Thymus (tissue), 11 donors: Measurements from ENCODE around the gene PNPLA1. TPM values are rescaled to one million over a fixed set of nuclear protein-coding genes. Genes with fewer than 3 reads are reported as not detected.

Experiments used
- DNase-seq, 9 donors: peaks; one replicate each; pipeline ENCODE4 v3.0.0-alpha.2; 2013; ENCODE audit warnings: low spot score in 9 of 9, low read depth in 6 of 9, missing footprints in 1 of 9
- H3K27ac ChIP-seq, 2 donors: one replicate each; pipeline ENCODE4 v1.5.1; 2013; ENCODE audit warnings: control low read depth in 1 of 2, low read depth in 1 of 2, low read length in 1 of 2, mild to moderate bottlenecking in 1 of 2, moderate library complexity in 1 of 2
- H3K27me3 ChIP-seq, 2 donors: one replicate each; pipeline ENCODE4 v1.5.1; 2013; ENCODE audit warnings: low read length in 1 of 2; ENCODE audit not compliant: control insufficient read depth in 2 of 2, insufficient read depth in 1 of 2
- H3K36me3 ChIP-seq, 2 donors: one replicate each; pipeline ENCODE4 v1.5.1; 2013; ENCODE audit warnings: low read length in 1 of 2, mild to moderate bottlenecking in 1 of 2, moderate library complexity in 1 of 2; ENCODE audit not compliant: control insufficient read depth in 2 of 2, insufficient read depth in 2 of 2
- H3K4me1 ChIP-seq, 2 donors: one replicate each; pipeline ENCODE4 v1.5.1; 2013; ENCODE audit warnings: low read length in 2 of 2; ENCODE audit not compliant: control insufficient read depth in 2 of 2, insufficient read depth in 2 of 2
- H3K4me3 ChIP-seq, 2 donors: one replicate each; pipeline ENCODE4 v1.5.1; 2013; ENCODE audit warnings: low read length in 2 of 2, control low read depth in 1 of 2, mild to moderate bottlenecking in 1 of 2
- H3K9me3 ChIP-seq, 2 donors: one replicate each; pipeline ENCODE4 v1.5.1; 2013; ENCODE audit warnings: low read length in 1 of 2, mild to moderate bottlenecking in 1 of 2; ENCODE audit not compliant: control insufficient read depth in 2 of 2, insufficient read depth in 1 of 2
- WGBS: extraction: QIAGEN DNeasy Blood & Tissue Kit; methylation state at CpG from one replicate; pipeline ENCODE4 v1.1.7; 2013; 5-methylcytosine and 5-hydroxymethylcytosine counted together
- polyA plus RNA-seq: library from polyadenylated mRNA; stranded (reverse); fragments of 200-250 nt; gene quantifications from one replicate; pipeline ENCODE4 v1.2.3, GENCODE V29; 2013
- total RNA-seq: library from RNA; stranded (reverse); fragments of 120-200 nt; gene quantifications from one replicate; pipeline ENCODE4 v1.2.4, GENCODE V29; 2013
- donor health status: healthy.

Gene PNPLA1
- total and polyA plus RNA-seq, 2 donors = 0.09 to 0.21 TPM

DNA sequence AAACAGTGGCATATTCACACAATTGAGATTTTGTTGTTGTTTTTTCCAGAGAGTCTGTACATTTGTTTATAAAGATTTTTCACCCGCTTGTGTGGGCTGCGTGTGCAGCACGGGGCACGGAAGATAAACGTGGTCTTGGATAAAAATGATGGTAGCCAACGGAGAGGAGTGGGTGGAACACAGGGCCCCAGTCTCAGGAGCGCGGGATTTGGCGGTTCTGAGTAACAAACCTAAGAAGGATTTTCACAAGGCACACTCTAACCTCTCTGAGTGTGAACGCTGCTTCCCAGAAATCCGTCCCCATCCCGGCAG lies 70.4 kb downstream of the PNPLA1 start:
- Histone ChIP-seq H3K9me3 (no peaks in the 10 kb centered on the region), H3K4me3 (no peak overlapping the region), H3K4me1 (peaks cover 0 to 7% of the 10 kb centered on the region in 2 donors), H3K27me3 (peaks cover 0 to 38% of the 10 kb centered on the region in 2 donors), H3K36me3 (no peaks in the 10 kb centered on the region), H3K27ac (no peak overlapping the region)
- no peak for DNase-seq
- 82% methylated on average over 12 of the region's 12 CpGs for WGBS

DNA sequence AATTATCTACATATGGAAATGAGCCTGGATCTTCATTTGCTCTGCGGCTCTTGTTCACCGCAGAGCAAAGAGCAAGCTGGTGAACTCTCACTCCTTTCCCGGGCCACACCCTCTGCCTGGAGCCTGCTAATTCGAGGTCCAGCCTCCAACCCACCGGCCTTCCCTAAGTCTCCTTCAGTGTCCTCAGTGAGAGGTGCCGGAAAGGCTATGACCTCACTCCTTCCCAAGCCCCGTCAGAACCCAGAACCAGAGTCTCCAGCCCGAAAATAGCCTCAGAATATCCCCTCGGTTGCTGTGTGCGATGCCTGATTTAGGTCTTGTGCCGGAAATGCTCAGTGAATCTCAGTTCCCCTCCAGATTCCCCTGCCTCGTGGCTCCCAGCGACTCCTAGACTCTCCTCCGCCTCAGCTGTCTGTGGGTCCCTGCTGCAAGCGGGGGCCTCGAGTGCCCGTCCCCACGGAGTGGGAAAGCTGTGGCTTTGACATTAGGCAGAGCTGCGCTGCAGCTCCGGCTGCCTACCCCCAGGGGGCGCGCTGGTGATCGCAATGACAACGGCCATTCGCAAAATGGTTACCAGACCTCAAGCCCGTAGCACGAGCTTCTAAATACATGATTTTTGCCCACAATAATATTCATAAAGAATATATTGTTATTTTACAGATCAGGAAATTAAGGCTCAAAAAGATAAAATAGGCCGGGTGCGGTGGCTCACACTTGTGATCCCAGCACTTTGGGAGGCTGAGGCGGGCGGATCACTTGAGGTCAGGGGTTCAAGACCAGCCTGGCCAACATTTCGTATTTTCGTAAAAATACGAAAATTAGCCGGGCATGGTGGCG lies 71.0 kb downstream of the PNPLA1 start:
- Histone ChIP-seq H3K9me3 (no peaks in the 10 kb centered on the region), H3K36me3 (no peaks in the 10 kb centered on the region), H3K27me3 (peaks cover 0 to 34% of the 10 kb centered on the region in 2 donors), H3K4me1 (peaks cover 0 to 7% of the 10 kb centered on the region in 2 donors), H3K27ac (no peak overlapping the region), H3K4me3 (no peak overlapping the region)
- WGBS = 28% methylated on average over 36 of the region's 36 CpGs
- DNase-seq = peak in 7 of 9 donors; percentile 27 to 65 (median 47)

DNA sequence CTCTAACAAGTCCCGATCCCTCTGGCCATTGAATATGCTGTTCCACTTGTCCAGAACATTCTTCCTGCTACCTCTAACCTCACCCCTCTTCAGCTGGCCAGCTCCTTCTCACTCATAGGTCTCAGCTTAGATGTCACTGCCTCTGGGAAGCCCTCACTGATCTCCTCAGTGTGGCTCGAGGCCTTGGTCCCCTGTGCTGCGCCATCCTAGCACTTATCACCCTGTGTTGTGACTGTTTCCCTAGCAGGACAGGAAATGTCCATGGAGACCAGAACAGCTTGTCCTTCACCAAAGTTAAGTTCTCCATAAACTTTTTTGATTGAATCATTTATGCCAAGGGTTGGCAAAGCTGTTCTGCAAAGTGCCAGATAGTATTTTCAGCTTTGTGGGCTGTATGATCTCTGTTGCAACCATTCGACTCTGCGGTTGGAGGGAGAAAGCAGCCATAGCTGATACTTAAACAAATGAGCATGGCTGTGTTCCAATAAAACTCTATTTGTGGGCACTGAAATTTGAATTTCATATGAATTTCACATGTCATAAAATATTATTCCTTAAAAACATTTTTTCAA lies 73.3 kb downstream of the PNPLA1 start:
- no peak for DNase-seq
- H3K9me3 ChIP-seq = no peaks in the 10 kb centered on the region
- 77% methylated on average over 5 of the region's 5 CpGs for WGBS
- H3K36me3 ChIP-seq = no peaks in the 10 kb centered on the region
- peaks cover 0 to 7% of the 10 kb centered on the region in 2 donors for H3K4me1 ChIP-seq
- H3K27ac ChIP-seq = no peak overlapping the region
- peaks cover 0 to 28% of the 10 kb centered on the region in 2 donors for H3K27me3 ChIP-seq
- H3K4me3 ChIP-seq = no peak overlapping the region

DNA sequence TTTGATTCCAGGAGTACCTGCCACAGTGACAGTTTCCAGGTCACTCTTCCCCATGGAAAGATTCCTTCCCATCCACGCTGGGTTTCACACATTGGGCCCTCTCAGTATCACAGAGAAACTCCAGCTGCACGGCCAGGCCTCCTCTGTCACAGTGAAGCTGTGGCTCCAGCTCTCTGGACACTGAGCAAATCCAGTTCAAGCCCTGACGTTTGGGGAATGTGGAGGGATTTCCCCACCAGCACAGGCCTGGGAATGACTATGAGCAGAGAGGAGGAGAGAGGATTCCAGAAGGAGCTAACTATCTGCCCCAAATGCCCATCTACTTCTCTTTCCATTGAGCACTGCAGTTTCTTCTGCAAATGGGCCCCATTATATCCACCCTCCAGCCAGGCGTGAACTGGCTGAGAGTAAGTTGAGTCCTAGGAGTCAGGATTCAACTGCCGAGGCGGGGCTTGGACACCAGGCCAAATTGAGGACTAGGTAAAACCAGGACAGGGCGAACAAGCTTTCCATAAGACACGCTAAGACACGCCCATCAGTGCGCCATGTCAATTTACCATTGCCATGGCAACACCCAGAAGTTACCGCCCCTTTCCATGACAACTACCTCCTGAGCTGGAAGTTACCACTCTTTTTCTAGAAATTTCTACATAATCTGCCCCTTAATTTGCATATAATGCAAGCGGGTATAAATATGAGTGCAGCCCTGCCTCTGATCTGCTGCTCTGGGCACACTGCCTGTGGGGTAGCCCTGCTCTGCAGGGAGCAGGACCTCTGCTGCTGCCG lies 76.0 kb downstream of the PNPLA1 start:
- Histone ChIP-seq H3K4me3 (no peak overlapping the region), H3K9me3 (no peaks in the 10 kb centered on the region), H3K36me3 (no peaks in the 10 kb centered on the region), H3K27me3 (peaks cover 0 to 9% of the 10 kb centered on the region in 2 donors), H3K4me1 (peaks cover 0 to 17% of the 10 kb centered on the region in 2 donors), H3K27ac (no peak overlapping the region)
- DNase-seq = no peak
- 95% methylated on average over 13 of the region's 13 CpGs for WGBS

DNA sequence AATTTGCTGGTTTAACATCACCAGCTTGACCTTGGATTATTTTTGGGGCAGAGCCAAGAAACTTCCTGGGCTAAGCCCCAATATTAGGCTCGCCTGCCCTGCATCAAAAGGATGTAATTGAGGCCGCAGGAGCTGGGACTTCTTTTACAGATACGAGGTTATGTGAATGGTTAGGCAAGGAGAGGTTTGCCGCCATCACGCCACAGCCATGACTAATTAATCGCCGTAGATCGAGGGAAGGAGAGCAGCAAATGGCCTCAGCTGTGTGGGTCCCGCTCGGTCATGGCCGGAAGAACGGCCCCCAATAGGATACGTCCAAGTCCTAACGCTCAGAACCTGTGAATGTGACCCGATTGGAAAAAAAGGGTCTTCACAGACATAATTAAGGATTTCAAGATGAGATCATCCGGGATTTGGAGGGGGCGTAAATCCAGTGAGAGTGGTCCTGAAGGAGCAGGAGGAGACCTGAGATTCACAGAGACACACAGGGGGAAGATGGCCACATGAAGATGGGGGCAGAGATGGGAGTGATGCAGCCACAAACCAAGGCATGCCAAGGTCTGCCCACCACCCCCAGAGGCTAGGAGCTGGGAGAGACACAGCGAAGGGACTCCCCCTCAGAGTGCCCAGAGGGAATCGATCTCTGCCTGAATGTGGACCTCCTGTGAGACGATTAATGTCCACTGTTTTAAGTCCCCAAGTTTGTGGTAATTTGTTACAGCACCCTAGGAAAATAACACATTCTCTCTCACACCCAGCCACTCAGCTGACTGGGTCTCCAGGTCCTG lies 76.8 kb downstream of the PNPLA1 start:
- DNase-seq = no peak
- Histone ChIP-seq H3K27me3 (peaks cover 0 to 3% of the 10 kb centered on the region in 2 donors), H3K4me3 (no peak overlapping the region), H3K4me1 (peaks cover 0 to 14% of the 10 kb centered on the region in 2 donors), H3K9me3 (no peaks in the 10 kb centered on the region), H3K36me3 (no peaks in the 10 kb centered on the region), H3K27ac (no peak overlapping the region)
- WGBS = 94% methylated on average over 20 of the region's 20 CpGs

DNA sequence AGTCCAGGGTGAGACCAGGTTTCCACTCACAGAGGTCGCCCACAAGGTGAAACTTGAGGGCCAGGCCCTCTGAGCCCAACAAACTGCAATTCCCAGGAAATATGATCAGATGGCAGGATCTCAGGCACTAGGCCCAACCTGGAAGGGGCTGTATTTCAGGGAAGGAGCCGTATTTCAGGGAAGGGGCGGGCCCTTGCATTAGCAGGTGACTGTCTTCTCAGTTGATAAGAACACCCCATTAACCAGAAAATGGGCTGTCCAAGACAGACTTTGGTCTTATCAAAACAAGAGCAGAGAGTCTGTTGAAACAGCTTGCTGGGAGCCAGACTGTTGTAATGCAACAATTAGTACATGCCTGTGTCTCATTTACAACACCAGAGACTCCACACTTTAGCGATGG lies 77.8 kb downstream of the PNPLA1 start:
- 97% methylated on average over 4 of the region's 4 CpGs for WGBS
- H3K36me3 ChIP-seq = no peaks in the 10 kb centered on the region
- H3K9me3 ChIP-seq = no peaks in the 10 kb centered on the region

DNA sequence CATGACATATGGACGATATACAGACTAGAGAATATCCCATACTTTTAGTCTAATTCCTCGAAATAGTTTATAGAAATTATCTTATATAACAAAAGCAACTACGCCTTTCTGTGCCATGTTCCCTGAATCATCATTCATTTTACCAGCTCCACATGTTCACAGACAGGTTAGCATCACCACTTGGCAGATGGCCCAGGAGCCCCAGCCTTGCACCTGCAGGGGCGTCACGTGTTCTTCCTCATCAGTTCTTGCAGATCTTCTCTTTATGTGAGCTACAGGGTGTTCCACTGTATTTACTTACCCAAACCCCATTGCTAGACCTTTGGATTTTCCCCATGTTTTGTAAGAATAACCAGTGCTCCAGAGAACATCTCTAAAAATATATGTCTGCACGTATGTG lies 79.4 kb downstream of the PNPLA1 start:
- H3K27me3 ChIP-seq = no peaks in the 10 kb centered on the region
- no peak overlapping the region for H3K4me3 ChIP-seq
- H3K9me3 ChIP-seq = no peaks in the 10 kb centered on the region
- peak; percentile 27 to 83 (median 58) for DNase-seq
- H3K27ac ChIP-seq = peak overlapping the region in 1 of 2 donors; percentile 55
- 31% methylated on average over 6 of the region's 6 CpGs for WGBS
- H3K36me3 ChIP-seq = no peaks in the 10 kb centered on the region
- peaks cover 0 to 14% of the 10 kb centered on the region in 2 donors for H3K4me1 ChIP-seq

More for the DNA sequence above, 77.8 kb downstream of the PNPLA1 start:
- no peaks in the 10 kb centered on the region for H3K27me3 ChIP-seq
- H3K4me3 ChIP-seq = no peak overlapping the region
- no peak overlapping the region for H3K27ac ChIP-seq
- DNase-seq = no peak
- H3K4me1 ChIP-seq = peaks cover 0 to 14% of the 10 kb centered on the region in 2 donors

DNA sequence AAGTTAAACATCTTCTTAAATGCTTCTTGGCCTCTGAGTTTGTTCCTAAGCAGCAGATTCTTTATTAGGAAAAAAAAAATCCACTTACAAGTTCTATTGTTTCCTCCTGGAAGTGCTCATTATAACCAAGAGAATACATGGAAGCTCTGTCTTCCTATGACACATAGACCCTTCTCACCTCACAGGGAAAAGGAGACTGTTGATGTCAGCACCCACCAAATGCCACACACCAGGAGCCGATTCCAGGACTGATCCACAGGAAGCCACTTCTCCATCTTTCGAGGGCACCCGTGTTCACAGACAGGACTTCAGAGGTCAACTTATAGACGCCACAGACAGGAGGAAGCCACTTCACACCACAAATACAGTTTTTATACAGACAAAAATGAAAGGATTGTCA lies 80.2 kb downstream of the PNPLA1 start:
- Histone ChIP-seq H3K9me3 (no peaks in the 10 kb centered on the region), H3K36me3 (no peaks in the 10 kb centered on the region), H3K4me3 (no peak overlapping the region), H3K27ac (no peak overlapping the region), H3K4me1 (peaks cover 0 to 14% of the 10 kb centered on the region in 2 donors), H3K27me3 (no peaks in the 10 kb centered on the region)
- 38% methylated on average over 4 of the region's 4 CpGs for whole genome bisulfite sequencing
- no peak for DNase-seq
